LHCN-M2 (cell line): ENCODE data around the gene MGAT4A. TPM values are rescaled to one million over a fixed set of nuclear protein-coding genes. Genes with fewer than 3 reads are reported as not detected.
"Not testable (repeated sequence)": the region's sequence is repeated elsewhere in the genome, so short reads cannot be mapped to it uniquely, and the experiment has no call there.

Experiments used
- DNase-seq: peaks from one replicate; pipeline ENCODE4 v3.0.0-alpha.2; 2012; ENCODE audit warnings: low read depth
- total RNA-seq: library from RNA; depleted of rRNA; stranded (reverse); fragments of >200 nt; gene quantifications from 2 replicates; pipeline ENCODE4 v1.2.3, GENCODE V29; 2014

Gene MGAT4A
- total RNA-seq, 1 experiment from 2014 or later: 0.17 TPM

DNA sequence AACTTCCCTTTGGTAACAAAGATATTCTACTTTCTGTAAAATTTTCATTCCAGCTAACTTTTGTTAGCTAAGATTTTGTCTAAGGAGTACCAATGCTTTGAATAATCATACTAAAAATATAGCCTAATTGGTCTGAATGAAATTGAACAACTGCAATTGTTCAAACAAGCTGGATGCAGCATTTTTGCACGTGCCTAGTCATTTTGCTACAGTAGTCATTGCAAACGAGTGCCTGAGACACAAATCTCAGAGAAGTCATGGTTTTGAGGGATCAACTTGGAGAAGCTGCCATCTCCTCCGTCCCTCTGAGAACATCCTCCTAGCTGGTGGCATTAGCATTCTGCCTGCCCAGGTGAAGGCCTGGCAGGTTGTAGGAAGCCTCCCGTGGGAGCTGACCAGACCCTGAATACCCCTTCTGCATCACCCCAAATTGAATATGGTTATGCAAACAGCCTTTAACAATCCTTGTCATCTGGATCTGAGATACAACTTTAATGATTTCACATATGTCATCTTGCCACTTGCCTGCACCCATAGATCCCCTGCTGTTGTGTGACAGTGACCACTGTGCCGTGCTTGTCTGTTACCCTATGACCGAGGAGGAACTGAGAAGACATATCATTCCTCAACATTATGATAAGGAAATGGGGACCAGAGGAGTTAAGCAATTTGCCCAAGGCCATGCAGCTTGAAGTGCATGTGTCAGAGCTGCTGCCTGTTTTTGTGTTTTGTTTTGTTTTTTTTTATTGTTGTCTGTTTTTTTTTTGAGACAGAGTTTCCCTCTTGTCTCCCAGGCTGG is 29.1 kb upstream of the MGAT4A start:
- DNase-seq: no peak

DNA sequence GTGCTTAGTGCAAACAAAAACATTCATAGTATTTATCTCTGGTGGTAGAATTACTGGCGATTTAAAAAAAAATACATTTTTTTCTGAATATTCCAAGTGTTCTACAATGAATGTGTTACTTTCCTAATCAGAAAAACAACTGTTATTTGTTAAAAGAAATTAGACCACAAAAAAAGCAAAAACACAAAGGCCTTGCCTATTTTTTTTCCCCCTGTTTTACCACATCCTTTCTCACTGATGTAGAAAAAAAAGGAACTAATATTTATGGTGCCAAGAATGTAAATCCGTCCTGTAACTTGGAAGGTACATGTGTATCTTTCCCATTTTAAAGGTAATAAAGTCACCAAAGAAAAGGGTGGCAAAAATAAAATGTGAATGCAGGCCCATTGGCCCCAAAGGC is 28.4 kb upstream of the MGAT4A start:
- DNase-seq: no peak

DNA sequence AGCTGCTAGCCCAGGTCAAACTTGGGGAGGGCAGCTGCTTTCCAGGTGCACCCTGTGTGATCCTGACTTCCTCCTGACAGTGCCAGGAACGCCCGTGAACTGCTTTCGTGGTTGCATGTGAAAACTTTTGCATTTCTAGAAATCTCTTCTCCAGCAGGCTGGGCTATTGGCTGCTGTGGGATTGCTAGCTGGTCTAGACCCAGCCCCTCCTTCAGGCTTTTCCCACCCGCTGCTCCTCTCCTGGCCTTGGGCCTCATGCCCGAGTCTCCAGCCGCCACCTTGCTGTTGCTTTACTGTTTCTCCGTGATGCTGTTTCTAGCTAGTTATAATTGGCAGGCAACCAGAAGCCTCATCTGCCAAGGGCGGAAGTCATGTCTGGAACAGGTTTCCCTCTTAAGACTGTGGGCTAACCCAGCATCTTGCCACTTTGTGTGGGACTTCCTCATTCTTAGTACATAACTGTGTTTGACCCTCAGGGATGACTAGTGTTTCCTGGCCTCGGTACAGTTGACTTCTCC is 27.0 kb upstream of the MGAT4A start:
- peak; percentile 68 for DNase-seq

DNA sequence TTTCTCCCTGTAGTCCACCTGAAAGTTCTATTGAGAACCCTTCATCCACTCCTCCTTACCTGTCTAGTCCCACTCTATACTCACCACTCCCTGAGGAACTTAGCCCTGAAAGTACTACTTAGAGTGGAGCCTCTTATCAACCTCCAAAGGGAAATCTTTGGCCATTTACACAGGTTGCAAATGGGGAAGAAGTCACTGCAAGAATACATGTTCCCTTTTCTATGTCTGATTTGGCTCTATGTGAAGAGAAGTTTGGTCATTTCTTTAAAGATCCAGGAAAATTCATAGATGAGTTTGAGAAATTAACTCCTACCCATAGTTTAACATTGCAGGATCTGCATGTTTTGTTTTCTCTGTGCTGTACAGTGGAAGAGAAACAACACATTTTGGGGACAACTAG is 22.9 kb upstream of the MGAT4A start:
- DNase-seq: no peak

DNA sequence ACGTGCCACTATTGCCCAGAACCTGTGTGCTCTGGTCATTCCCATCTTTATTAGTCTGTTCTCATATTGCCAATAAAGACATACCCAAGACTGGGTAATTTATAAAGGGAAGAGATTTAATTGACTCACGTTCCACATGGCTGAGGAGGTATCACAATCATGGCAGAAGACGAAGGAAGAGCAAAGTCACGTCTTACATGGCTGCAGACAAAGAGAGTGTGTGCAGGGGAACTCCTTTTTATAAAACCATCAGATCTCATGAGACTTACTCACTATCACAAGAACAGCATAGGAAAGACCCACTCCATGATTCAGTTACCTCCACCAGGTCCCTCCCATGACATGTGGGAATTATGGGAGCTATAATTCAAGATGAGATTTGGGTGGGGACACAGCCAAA is 21.8 kb upstream of the MGAT4A start:
- DNase-seq: not testable (repeated sequence)

DNA sequence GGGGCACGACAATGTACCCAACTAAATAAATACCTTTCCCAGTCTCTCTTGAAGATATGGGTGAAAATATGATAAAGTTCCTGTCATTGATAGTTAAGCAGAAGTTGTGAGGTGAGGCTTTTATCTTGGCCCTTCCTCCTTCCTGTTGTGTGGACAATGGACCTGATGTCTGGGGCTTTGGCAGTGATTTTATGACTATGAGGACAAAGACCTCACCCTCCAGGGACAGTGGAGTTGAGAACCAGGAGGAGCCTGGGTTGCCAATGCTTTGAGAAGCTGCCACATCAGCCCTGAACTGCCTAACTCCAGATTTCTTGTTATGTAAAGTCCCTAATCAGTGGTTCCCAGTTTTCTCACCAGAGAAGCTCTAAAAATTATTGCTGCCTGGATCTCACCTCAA is 20.8 kb upstream of the MGAT4A start:
- no peak for DNase-seq

DNA sequence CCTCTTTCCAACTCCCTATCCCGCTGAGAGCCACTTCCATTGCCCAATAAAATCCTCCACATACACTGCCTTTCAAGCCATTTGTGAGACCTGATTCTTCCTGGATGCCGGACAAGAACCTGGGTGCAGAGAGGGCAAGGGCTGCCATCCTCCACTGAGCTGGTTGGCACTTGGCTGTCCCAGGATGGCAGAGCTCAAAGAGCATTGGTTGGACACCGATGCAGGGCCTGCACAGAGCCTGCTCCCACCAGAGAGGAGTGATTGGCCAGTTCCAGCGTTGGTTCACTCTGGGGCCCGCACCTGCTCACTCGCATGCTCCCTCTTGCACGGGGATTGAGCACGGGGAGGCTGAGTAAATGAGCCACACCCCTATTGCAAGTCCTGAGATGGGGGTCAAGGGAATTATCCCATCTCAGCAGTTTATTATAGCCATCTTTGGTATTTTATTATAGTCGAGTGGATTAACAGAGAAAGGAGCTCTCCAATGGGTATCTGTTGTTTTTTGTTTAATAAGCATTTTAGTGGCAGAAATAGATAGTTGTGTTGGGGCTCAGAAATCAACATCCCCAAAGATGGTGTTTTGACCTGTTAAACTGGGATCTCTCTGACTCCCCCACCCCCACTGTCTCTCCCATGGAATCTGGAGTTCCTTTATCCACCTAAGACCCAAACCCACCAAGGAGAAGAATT is 19.8 kb upstream of the MGAT4A start:
- no peak for DNase-seq

DNA sequence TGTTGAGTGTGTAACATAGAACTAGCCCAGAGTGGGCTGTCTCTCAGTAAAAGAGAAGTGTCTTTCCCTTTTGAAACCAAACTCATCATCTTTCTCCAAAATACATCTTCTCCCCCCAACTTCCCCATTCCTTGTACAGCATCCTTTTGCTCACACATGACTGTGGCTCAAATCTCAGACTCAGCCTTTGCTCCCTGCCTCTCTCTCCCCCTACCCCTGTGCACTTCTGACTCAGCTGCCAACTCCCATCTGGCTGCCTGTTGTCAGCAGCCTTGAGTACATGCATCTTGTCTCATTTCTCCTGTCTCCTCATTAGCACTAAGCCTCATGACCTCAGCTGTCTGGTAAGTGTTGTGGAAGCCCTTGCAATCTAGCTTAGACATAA is 18.1 kb upstream of the MGAT4A start:
- no peak for DNase-seq

DNA sequence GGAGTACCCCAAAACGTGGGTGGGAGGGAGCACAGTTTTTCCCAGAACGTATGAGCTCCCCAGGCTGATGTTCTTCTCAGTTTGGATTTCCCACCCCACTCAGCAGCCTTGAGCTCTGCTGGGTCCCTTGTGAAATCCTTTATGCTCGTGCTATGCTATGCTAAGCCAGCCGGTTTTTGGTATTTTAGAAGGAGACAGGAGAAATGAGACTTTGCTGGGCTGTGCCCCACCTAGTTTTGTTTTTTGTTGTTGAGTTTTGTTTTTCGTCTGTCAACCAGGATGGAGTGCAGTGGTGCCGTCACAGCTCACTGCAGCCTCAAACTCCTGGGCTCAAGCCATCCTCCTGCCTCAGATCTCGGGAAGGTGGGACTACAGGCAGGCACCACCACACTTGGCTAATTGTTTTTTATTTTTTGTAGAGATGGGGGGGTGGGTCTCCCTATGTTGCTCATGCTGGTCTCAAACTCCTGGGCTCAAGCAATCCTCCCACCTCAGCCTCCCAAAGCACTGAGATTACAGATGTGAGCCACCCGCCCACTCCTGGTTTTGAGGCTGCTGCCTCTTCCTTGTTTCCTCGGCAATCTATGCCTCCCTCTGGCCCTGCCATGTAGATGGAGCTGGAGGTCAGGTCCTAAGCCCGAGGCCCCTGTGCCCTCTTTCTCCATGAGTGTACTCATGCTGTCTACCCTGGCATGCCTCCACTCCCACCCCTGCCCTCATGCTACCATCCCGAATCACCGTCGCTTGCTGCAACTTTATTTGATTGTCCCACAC is 17.5 kb upstream of the MGAT4A start:
- no peak for DNase-seq

DNA sequence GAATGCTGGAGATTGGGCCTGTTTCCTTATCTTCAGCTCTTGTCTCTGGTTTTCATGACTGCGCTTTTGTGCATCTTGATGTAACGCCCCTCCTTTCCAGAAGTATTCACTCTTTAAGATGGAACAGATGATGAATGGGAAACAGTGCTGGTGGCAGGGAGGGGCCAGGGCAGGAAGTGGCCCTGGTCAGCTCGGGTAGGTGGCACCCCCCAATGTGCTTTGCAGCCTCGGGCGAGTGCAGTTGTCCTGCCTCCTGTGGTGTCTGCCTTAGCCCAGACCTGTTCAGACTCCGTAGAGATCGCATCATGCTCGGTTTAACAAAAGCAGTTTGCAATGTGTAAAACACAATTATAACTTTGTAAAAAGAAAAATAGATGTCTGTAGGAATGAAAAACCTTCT is 17.0 kb upstream of the MGAT4A start:
- DNase-seq: no peak

DNA sequence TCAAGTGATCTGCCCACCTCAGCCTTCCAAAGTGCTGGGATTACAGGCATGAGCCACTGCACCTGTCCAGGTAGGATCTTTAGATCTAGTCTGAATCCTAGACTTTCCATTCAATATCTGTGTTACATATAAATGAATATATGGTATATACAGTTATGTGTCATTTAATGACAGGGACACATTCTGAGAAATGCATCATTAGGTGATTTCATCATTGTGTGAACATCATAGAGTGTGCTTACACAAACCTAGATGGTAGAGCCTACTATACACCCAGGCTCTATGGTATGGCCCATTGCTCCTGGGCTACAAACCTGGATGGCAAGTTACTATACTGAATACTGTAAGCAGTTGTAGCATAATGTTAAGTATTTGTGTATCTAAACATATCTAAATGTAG is 15.5 kb upstream of the MGAT4A start:
- DNase-seq: no peak

DNA sequence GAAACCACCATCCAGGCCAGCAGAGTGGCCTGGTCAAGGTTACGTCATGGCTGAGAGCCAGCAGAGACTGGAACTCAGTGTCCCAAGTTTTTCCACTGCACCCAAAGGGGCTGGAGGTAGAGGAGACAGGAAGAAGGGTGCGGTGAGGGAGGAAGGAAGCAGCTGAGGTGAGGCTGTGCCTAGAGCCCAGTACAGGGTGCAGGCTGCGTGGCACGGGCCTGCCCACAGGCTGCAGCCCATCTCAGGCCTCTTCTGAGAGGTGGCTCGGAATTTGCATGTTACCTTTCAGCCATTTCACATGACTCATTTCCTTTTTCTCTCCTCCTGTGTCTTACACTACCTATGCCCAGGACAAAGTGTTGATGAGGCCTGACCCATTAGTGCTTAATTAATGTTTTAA is 13.7 kb upstream of the MGAT4A start:
- DNase-seq: no peak

DNA sequence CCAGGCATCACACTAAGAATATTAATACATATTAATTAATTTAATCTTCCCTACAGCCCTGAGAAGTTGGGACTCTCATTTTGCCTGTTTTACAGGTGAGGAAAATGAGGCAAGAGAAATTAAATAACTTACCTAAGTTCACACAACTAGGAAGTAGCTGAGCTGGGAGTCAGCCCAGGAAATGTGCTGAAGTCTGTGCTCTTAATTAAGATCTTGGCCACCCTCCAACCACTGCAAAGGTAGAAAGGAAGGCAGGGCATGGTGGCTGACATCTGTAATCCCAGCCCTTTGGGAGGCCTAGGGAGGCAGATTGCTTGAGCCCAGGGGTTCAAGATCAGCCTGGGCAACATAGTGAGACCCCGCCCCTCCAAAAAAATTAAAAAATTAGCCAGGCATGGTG is 12.9 kb upstream of the MGAT4A start:
- no peak for DNase-seq

DNA sequence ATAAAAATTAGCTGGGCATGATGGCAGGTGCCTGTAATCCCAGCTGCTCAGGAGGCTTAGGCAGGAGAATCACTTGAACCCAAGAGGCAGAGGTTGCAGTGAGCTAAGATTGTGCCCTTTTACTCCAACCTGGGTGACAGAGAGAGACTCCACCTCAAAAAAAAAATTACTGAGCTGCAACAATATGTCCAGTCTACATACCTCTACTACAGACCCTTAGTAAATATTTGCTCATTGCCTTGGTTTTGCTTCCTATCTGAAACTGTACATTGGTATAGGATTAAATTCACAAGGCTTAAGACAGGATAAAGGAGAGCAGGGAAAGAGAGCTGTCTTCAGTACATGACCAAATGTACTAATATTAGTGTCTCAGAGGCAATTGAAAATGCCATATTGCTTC is 8.1 kb upstream of the MGAT4A start:
- DNase-seq: no peak

DNA sequence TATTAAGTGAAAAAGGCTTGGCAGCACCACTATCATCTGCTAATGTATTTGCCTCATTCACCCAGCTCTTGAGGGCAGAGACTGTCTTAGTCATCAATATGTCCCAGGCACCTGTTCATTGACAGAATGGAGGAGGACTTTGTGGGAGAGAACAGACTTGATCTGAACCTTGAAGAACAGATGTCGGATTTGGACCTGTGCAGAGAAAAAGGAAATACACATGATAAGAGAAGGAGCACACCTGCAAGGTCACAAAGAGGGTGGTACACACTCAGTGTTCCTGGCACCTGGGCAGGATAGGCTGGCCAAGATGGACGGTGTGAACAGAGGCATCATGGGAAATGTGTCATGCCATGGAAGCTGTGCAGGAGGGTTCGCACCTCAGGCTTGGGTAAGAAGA is 7.4 kb upstream of the MGAT4A start:
- no peak for DNase-seq

DNA sequence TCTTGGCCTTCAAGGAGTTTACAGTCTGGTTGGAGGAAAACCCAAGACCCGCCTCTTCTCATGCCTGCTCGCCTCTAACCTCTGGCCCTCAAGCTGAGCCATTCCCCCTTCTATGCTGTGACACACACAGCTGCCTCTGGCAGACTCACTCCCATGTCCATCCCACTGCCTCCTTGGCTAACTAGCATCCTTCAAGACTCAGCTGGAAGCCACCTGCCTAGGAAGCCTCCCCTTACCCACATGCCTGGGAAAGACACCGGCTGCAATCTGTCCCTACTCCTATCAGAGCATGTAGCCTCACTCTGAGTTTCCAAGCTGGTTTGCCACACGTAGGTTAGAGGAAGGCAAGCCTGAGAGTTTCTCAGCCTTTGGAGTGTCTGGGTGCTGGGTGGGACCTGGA is 6.9 kb upstream of the MGAT4A start:
- DNase-seq: no peak

DNA sequence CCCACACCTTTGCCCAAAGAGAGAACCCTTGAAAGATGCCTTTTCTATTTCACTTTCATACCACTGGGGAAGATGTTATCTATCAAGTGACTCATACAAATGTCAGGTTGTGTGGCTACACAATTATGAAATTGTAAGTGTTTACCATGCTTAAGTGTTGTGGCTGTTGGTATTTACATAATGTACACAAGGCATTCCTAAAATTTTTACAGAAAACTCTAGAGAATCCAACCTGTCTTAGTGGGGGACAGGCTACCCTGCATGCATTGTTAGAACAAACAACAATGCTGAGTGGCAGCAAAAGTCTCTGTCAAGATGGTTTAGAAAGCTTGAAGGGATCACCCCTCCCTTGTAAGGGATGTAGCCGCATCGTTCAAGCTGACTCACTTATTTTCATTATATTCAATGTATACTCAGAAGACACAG is 5.5 kb upstream of the MGAT4A start:
- no peak for DNase-seq

DNA sequence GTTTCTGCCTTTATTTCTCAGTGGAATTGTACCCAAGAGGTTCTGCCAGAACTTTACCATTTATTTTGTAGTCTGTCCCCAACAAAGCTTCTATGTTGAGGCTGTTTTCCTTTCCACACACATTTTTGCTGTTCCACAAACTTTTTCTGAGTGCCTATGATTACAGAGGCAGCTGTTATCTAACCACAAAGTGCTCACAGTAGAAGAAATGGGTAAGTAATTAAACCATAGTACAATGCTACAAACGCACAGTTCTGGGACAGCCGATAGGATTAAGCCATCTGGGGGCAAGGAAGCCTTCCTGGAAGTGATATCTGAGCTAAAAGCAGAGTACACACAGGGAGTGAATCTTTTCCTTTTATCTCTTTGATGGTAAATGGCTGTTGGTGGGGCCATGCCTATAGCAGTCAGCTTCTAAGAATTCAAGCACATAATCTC is 3.9 kb upstream of the MGAT4A start:
- DNase-seq: peak; percentile 3

DNA sequence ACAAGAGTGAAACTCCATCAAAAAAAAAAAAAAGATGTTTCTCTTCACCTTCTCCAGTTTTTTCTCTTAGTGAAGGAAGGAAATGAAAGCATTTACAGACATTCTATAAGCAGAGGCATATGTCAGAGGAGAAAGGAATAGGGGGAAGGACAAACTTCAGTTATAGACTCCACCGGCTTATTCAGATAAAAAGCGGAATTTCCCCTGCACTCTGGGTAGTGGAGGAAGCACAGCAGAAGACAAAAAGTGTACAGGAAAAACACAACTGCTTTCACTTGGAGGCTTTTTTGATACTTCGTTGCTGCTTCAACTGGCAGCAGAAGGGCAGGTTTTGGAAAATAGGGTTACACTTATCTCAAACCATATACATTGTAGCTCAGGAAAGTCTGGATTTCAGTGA is 3.2 kb upstream of the MGAT4A start:
- DNase-seq: no peak

DNA sequence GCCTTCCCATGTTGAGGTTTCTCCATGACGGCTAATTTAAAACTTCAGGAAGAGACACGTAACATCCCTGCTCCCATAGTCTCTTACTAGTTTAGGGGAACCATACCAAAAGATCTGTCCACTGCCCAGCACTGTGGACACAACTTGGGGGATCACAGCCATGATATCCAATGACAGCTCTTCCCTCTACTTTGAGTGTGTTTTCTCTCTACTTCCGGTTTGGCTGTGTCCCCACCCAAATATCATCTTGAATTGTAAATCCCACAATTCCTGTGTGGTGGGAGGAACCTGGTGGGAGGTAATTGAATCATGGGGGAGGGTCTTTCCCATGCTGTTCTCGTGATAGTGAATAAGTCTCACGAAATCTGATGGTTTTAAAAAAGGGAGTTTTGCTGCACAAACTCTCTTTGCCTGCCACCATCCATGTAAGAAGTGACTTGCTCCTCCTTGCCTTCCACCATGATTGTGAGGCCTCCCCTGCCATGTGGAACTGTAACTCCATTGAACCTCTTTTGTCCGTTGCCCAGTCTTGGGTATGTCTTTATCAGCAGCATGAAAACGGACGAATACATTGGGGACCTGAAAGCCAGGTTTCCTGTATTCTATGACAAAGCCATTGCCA is 1.6 kb upstream of the MGAT4A start:
- no peak for DNase-seq

DNA sequence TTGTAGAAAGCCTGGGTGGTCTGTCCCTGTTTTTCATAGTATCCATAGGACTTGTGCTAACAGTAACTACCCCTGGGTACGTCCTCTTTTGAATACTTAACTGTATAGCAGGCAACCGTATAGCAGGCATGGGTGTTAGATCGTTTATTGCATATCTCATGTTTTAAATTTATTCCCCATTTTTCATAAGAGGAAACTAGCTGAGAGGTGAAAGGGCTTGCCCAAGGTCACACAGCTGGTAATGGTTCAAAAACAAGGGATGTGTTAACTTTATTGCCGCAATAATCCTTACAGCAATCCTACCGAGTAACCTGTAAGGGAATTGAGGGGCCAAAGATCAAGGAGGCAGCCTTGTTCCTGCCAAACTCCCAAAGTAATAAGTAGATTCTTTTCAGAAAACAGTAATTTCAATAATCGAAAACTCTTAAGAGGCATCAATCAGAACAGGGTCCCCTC is 990 bp upstream of the MGAT4A start:
- DNase-seq: no peak

DNA sequence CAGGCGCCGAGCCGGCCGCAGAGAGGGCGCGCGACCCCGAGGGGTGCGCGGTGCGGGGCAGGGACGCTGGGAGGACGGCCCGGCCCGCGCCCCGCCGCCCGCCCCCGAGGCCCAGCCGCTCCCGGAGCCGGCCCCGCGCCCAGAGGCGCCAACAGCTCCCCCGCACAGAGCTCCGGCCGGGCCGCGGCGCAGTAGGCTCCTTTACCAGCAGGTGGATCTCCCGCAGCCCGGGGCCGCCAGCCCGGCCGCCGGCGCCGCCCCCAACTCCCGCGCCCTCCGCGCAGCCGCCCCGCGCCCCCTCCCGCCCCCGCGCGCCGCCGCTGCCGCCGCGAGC is 258 bp downstream of the MGAT4A start:
- no peak for DNase-seq
